Panc1 (cell line): ENCODE measurements around the gene KIAA1614. TPM values are rescaled to one million over a fixed set of nuclear protein-coding genes. Genes with fewer than 3 reads are reported as not detected.

Experiments
- ATAC-seq: fragments of 200-7000 bp; cut with Tn5 transposase; 2 replicates; pipeline ENCODE4 v1.9.1; 2020; ENCODE audit warnings: mild to moderate bottlenecking, moderate library complexity
- BruUV-seq: library from RNA; stranded (reverse); fragments of 400-500 nt; replicated peaks from 2 replicates; lab custom pipeline; 2021; lab: Mats Ljungman, UMichigan
- CTCF ChIA-PET: fragments of 300-600 bp; sonication (Branson Sonifier 250); formaldehyde crosslinking; loops from one replicate; lab custom pipeline; 2022; ENCODE audit warnings: antibody characterized with exemption; lab: Charles Lee
- POLR2A ChIA-PET: fragments of 300-600 bp; sonication (Branson Sonifier 250); formaldehyde crosslinking; loops from one replicate; lab custom pipeline; 2022; ENCODE audit warnings: antibody characterized with exemption; lab: Charles Lee
- DNase-seq: peaks from one replicate; pipeline ENCODE4 v3.0.0-alpha.2; 2010; ENCODE audit warnings: low read depth, low spot score
- H3K27ac ChIP-seq: 2 replicates; pipeline ENCODE4 v1.5.1; 2011; ENCODE audit warnings: mild to moderate bottlenecking, low read length, inconsistent platforms
- H3K27me3 ChIP-seq: fragments of 200-500 bp; sonication (Bioruptor generic); 2 replicates; pipeline ENCODE4 v1.6.0; 2014; ENCODE audit warnings: low read length, inconsistent platforms; ENCODE audit not compliant: control insufficient read depth, insufficient read depth
- H3K36me3 ChIP-seq: fragments of 200-500 bp; sonication (Bioruptor generic); 2 replicates; pipeline ENCODE4 v1.5.1; 2014; ENCODE audit warnings: inconsistent platforms, mild to moderate bottlenecking, low read length, moderate library complexity; ENCODE audit not compliant: control insufficient read depth, insufficient read depth
- H3K4me1 ChIP-seq: 2 replicates; pipeline ENCODE4 v1.5.1; 2011; ENCODE audit warnings: inconsistent platforms, mild to moderate bottlenecking, low read length, moderate library complexity; ENCODE audit not compliant: control insufficient read depth, insufficient read depth
- H3K4me3 ChIP-seq, 2 experiments: 2 replicates each; pipeline ENCODE4 v1.5.1; 2011 to 2012; ENCODE audit warnings: low read depth in 2 of 2, low read length in 2 of 2, mild to moderate bottlenecking in 2 of 2, inconsistent platforms in 1 of 2, moderate library complexity in 1 of 2
- H3K9me3 ChIP-seq: fragments of 200-500 bp; sonication (Bioruptor generic); 2 replicates; pipeline ENCODE4 v1.5.1; 2014; ENCODE audit warnings: low read depth, mild to moderate bottlenecking, inconsistent platforms, low read length, moderate library complexity; ENCODE audit not compliant: control insufficient read depth, insufficient read depth
- CTCF ChIP-seq: fragments of 450-650 bp; IDR thresholded peaks from 2 replicates; pipeline ENCODE4 v1.5.1; 2017; ENCODE audit warnings: mild to moderate bottlenecking
- POLR2AphosphoS5 ChIP-seq: IDR thresholded peaks from 2 replicates; pipeline ENCODE4 v1.6.1; 2012; ENCODE audit warnings: mild to moderate bottlenecking, low read depth, low read length, moderate library complexity
- REST ChIP-seq, 2 experiments: IDR thresholded peaks; 2 replicates each; pipeline ENCODE4 v1.6.1; 2011 to 2012; ENCODE audit warnings: low read depth in 2 of 2, control low read depth in 1 of 2, low read length in 1 of 2, mild to moderate bottlenecking in 1 of 2, moderate library complexity in 1 of 2; ENCODE audit not compliant: insufficient read depth in 1 of 2
- SIN3A ChIP-seq: IDR thresholded peaks from 2 replicates; pipeline ENCODE4 v1.6.1; 2012; ENCODE audit warnings: low read depth, mild to moderate bottlenecking, low read length, moderate library complexity, borderline replicate concordance; ENCODE audit not compliant: insufficient read depth
- TCF7L2 ChIP-seq: IDR thresholded peaks from 2 replicates; pipeline ENCODE4 v1.6.1; 2011; ENCODE audit warnings: mild to moderate bottlenecking, low read depth, low read length, inconsistent platforms
- in situ Hi-C: cut with HindIII; loops from 2 replicates; pipeline ENCODE4 v1.10.0; 2016; ENCODE audit warnings: low sequenced_read_pairs, low pct_unique_long_range_greater_than_20kb
- intact Hi-C: fragments of 100-400 bp; cut with micrococcal nuclease; formaldehyde crosslinking; loops from one replicate; pipeline ENCODE4 v1.10.0; 2022; ENCODE audit not compliant: unreplicated experiment
- total RNA-seq: library from RNA; stranded (reverse); gene quantifications from one replicate; pipeline ENCODE4 v1.2.1, GENCODE V29; 2021; ENCODE audit not compliant: unreplicated experiment

KIAA1614 gene
- total RNA-seq, 1 experiment from 2014 or later: 0.80 TPM

DNA sequence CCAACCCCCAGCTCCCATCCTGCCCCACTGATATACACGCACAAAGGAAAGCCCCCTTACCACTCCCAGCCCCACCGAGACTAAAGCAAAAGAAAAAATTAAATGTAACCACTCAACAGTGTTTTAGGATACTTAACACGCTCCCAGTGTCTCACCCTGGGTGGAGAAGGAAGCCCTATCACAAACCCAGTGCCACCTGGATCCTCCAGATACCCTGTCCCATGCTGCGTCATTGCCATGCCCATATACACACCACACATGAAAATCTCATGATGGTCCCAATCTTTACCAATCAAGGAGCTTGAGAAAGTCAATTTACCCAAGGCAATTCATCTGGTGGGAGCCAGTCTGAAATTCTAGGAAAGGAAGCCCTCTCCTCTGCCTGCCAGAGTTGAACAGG is 11.2 kb downstream of the KIAA1614 start:
- POLR2A ChIA-PET: no interaction called here
- TF ChIP-seq REST (IDR thresholded peaks at IDR 0.05; ENCODE audit: insufficient read depth in 1 of 2, low read depth in 2 of 2, low read length in 1 of 2) (no peak), TCF7L2 (no peak), SIN3A (no peak), CTCF (no peak), POLR2AphosphoS5 (no peak)
- no peak for ATAC-seq
- Histone ChIP-seq H3K9me3 (no peaks in the 10 kb centered on the region), H3K27ac (no peak overlapping the region), H3K4me3 (no peak overlapping the region), H3K27me3 (no peaks in the 10 kb centered on the region), H3K36me3 (no peaks in the 10 kb centered on the region), H3K4me1 (peaks cover 7% of the 10 kb centered on the region)
- DNase-seq: no peak
- intact Hi-C loops: no loop called here
- CTCF ChIA-PET: no interaction called here
- no TSS peak for BruUV-seq
- in situ Hi-C loops: no loop called here

DNA sequence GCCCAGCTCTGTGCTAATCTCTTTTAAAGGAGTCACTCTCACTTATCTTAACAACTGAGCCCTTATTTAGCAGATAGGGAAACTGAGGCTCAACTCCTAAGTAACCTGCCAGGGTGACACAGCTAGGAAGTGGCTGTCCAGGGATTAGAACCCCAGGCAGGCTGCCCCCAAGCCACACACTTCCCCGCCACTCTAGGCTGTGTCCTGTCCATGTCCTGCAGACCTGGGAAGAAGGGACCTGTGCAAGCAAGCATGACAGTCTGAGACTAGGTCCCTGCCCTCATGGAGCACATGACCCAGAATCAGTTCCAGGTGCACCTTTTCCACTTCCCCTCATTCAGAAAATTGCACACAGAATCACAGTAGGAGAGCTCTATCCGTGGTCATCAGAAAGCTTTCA is 12.2 kb downstream of the KIAA1614 start:
- H3K4me1 ChIP-seq: peaks cover 7% of the 10 kb centered on the region
- POLR2A ChIA-PET: no interaction called here
- BruUV-seq: no TSS peak

More for the DNA sequence above, 12.2 kb downstream of the KIAA1614 start:
- no peak for TF ChIP-seq TCF7L2
- TF ChIP-seq POLR2AphosphoS5: no peak
- TF ChIP-seq CTCF: no peak
- no peak for TF ChIP-seq REST (IDR thresholded peaks at IDR 0.05; ENCODE audit: insufficient read depth in 1 of 2, low read depth in 2 of 2, low read length in 1 of 2)
- no peak for TF ChIP-seq SIN3A
- in situ Hi-C loops (no loop called here), intact Hi-C loops (no loop called here)
- Histone ChIP-seq H3K36me3 (no peaks in the 10 kb centered on the region), H3K9me3 (no peaks in the 10 kb centered on the region), H3K4me3 (no peak overlapping the region), H3K27ac (no peak overlapping the region), H3K27me3 (no peaks in the 10 kb centered on the region)
- DNase-seq (no peak), ATAC-seq (no peak)
- CTCF ChIA-PET: no interaction called here
